Measurements from ENCODE around the gene NAE1.
"Not testable (repeated sequence)": the region's sequence is repeated elsewhere in the genome, so short reads cannot be mapped to it uniquely, and the experiment has no call there.

NAE1 gene

GRCh38 chr16:66800856-66801255 is 29.9 kb downstream of the NAE1 start:
- DNase-seq: no peak

GRCh38 chr16:66798161-66798560 is 32.6 kb downstream of the NAE1 start:
- DNase-seq: no peak

GRCh38 chr16:66793984-66794383 is 36.8 kb downstream of the NAE1 start:
- DNase-seq: not testable (repeated sequence)

DNA sequence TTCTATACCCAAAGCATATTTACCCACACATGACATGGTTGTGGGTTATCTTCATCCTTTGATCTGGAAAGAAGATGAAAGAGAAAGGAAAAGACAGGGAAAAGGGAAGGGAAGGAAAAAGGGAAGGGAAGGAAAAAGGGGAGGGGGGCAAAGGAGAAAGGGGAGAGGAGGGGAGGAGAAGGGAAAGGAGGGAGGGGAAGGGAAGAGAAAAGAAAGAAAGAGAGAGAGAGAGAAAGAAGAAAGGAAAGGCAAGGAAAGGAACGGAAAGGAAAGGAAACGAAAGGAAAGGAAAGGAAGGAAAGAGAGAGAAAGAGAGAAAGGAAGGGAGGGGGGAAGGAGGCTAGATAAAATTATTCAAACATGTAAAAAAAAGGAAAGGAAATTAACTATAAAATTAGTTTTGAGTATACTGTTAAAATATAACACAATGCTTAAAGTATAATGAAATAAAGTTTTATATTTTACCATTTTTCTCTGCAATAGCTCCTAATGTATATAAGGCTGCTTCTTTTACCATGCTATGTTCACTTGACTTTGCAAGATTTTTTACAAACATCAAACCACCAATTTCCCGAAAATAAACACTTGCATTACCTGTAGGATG is 40.5 kb downstream of the NAE1 start:
- DNase-seq: no peak

GRCh38 chr16:66787427-66787826 is 43.3 kb downstream of the NAE1 start:
- no peak for DNase-seq

GRCh38 chr16:66786551-66786950 is 44.2 kb downstream of the NAE1 start:
- DNase-seq: no peak

- no peak for DNase-seq
Observed at GRCh38 chr16:66776457-66776856, 54.3 kb downstream of the NAE1 start.

DNA sequence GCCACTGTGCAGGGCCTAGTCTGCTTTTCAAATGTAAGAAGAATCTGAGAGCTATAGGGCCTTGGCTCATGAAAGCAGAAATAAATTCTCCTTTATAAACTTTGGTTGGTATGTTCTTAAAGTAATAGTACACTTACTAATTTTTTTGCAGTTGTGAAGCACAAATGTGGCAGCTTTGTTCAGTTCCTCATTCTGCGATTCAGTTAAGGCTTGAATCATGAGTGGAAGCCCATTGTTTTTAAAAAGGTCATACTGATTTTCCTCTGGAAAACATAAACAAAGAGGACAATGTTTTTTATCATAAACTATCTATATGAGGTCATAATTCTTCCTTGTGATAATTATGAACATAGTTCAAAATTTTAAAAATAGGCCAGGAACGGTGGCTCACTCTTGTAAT is 55.8 kb downstream of the NAE1 start:
- DNase-seq: no peak

- no peak for DNase-seq
Observed at GRCh38 chr16:66758086-66758485, 72.7 kb downstream of the NAE1 start.

- no peak for DNase-seq
Observed at GRCh38 chr16:66754819-66755218, 76.0 kb downstream of the NAE1 start.

DNA sequence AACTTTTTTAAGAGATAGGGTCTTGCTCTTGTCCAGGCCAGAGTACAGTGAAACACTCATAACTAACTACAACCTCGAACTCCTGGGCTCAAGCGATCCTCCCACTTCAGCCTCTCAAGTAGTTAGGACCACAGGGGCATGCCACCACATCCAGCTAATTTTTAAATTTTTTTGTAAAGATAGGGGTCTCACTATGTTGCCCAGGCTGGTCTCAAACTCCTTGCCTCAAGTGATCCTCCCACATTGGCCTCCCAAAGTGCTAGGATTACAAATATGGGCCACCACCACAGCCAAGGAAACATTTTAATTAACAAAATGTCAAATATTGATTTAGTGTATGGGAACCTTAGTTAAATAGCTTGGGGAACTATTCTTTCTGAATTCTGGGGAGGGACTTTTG is 76.6 kb downstream of the NAE1 start:
- no peak for DNase-seq

DNA sequence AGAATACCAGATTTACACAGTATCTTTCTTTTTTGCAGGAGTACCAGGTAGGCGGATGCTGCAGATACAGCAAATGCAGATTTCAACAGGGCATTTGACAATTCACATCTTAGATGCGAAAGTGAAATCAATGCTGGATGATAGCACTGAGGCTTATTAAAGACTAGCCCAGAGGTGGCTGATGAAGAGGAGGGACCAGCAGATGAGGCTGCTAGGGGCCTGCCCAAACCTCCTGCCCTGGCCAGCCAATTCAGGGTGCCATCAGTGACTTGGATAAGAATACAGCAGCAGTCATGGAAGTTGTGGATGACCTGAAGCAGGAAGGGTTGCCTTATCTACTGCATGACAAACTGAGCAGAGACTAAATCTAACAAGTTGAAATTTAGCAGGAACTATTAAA is 77.8 kb downstream of the NAE1 start:
- DNase-seq: no peak
